NCI-H1694 (cell line): ENCODE measurements around the gene OR13H1.
"Not testable (repeated sequence)": the region's sequence is repeated elsewhere in the genome, so short reads cannot be mapped to it uniquely, and the experiment has no call there.

Source experiments
- DNase-seq: peaks from one replicate; lab custom pipeline; 2025; lab: John Stamatoyannopoulos, UW

Gene OR13H1, protein sequence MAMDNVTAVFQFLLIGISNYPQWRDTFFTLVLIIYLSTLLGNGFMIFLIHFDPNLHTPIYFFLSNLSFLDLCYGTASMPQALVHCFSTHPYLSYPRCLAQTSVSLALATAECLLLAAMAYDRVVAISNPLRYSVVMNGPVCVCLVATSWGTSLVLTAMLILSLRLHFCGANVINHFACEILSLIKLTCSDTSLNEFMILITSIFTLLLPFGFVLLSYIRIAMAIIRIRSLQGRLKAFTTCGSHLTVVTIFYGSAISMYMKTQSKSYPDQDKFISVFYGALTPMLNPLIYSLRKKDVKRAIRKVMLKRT

DNA sequence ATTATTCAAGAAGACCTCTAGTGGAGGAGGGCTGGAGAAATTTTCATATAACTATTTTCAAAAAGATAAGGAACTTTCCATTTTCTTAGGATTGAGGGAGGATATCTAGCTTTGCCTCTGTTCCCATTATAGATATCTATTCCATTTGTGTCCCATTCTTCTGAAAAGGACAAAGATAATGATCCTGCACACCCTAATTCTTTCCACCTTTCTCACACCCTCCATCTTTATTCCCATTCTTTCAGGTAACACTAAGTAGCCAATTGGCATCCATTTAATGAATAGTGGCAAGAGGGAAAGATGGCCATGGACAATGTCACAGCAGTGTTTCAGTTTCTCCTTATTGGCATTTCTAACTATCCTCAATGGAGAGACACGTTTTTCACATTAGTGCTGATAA, at the start of gene OR13H1:
OR13H1 (plus strand) TSS at position 301 of the 400 bp plus-strand sequence; CDS start at position 301, 0 bp downstream.
- DNase-seq, result no peak

DNA sequence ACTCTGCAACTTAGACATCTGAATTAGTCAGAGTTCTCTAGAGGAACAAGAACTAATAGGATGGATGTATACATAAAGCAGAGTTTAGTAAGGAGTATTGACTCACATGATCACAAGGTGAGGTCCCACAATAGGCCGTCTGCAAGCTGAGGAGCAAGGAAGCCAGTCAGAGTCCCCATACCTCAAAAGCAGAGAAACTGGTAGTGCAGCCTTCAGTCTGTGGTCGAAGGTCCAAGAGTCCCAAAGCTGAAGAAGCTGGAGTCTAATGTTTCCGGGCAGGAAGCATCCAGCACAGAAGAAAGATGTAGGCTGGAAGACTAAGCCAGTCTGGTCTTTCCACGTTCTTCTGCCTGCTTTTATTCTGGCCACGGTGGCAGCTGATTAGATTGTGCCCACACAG, 42.3 kb upstream of the OR13H1 start:
- not testable (repeated sequence) for DNase-seq

DNA sequence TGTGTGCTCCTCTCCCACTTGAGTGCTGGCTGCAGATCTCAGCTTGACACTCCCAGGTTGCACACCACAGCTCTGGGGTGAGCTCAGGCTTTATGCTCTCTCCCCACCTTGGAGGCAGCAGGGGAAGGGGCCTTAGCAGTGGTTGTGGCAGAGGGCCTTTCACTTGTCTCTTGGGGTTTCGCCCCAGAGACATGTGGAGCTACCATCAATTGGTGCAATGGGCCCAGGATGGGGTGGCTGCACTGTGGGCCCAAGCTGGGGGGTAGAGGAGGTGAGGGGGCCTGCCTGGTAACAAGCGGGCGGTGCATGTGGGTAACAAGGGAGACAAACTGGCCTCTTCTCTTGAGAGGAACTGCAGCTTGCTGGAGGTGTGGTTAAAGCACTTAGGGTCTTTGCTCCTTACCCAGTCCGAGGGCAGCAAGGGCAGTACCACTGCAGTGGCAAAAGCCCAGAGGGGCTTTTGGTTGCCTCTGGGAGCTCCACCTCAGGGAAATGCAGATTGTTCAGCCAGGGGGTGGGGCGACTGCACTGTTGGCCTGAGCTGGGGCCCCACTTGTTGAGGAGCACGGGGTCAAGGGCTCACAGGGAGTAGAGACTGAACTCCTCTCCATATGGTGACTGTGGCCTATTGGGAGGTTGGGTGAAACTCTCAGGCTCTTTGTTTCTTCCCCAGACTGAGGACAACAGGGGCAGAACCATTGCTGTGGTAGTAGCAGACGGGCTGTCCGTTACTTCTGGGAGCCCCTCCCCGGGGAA, 30.5 kb upstream of the OR13H1 start:
- DNase-seq, result no peak

DNA sequence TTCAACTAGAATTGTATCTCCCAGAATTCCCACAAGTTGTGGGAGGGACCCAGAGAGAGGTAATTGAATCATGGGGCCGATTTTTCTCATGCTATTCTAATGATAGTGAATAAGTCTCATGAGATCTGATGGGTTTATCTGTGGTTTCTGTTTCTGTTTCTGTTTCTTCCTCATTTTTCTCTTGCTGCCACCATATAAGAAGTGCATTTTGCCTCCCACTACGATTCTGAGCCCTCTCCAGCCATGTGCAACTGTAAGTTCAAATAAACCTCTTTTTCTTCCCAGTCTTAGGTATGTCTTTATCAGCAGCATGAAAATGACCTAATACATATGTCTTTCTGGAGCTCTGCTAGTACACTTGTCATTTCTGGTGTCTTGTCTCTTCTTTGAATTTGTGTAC, 22.1 kb upstream of the OR13H1 start:
- DNase-seq, result no peak

DNA sequence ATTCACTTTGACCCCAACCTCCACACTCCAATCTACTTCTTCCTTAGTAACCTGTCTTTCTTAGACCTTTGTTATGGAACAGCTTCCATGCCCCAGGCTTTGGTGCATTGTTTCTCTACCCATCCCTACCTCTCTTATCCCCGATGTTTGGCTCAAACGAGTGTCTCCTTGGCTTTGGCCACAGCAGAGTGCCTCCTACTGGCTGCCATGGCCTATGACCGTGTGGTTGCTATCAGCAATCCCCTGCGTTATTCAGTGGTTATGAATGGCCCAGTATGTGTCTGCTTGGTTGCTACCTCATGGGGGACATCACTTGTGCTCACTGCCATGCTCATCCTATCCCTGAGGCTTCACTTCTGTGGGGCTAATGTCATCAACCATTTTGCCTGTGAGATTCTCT, 344 bp downstream of the OR13H1 start:
- no peak for DNase-seq

DNA sequence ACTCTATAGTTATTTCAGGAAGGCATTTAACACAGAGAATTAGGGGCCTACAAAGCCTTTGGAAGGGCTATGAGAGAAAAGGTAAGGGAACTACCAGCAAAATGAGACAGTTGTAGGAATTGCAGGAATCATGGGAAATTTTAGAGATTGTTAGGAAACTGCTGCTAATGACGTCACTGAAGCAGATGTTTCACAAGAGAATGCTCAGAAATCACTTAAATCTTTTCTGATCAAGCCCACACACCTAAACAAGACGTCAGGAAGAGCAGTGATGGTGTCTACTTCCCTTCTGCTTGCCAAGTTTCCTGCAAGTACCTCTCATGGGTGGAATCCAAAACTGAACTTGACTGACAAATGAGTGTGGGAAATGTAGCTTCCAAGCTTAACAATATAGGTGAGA, 5.1 kb downstream of the OR13H1 start:
- DNase-seq, result no peak

DNA sequence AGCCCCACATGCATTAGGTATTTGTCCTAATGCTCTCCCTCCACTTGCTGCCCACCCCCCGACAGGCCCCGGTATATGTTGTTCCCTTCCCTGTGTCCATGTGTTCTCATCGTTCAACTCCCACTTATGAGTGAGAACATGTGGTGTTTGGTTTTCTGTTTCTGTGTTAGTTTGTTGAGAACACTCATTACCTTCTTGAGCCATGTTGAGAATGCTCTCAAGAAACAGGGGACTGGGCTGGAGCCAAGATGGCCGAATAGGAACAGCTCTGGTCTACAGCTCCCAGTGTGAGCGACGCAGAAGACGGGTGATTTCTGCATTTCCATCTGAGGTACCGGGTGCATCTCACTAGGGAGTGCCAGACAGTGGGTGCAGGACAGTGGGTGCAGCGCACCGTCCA, 8.6 kb downstream of the OR13H1 start:
- DNase-seq, result not testable (repeated sequence)

DNA sequence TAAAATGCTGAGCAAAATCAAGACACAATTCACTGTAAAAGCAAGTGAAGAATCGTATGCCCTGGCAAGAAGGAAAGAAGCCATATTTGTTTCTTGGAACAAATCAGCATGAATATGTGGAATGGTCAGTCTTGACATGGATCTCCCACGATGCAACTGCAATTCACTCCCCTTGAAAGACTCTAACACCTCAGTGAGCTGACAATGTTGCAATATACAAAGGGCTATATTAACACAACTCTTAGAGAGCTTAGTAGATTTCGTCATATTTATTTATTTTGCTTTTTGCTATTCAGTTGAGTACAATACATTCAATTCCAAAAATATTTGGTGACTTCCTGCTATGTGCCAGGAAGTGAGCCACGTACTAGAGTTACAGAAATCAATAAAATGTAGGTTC, 14.7 kb downstream of the OR13H1 start:
- DNase-seq, result no peak

DNA sequence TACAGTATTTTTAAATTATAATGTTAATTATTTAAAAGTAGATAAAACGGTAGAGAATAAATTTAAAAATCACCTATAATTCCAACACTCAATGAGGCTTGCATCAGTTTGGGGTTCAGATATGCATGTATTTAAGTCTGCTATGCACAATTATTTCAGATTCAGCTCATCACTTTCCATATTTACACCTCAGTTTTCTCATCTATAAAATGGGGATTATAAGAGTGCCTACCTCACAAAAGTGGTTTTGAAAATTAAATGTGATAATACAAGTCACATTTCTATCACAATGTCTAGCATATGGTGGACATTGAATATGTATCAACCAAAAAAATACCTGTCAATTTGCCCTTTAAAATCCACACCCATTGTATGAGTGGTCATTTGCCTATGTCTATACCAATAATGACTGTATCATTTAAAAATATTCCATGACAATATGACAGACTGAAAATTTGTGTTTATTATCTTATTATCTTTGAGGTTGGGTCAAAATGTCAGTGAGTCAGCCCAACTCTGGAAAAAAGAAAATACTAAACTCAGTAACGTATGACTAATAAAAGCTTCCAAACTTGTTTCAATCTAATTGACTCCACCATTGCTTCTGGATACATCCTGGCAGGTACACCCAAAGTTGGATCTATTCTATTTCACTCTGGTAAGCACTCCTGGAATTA, 20.8 kb downstream of the OR13H1 start:
- no peak for DNase-seq

DNA sequence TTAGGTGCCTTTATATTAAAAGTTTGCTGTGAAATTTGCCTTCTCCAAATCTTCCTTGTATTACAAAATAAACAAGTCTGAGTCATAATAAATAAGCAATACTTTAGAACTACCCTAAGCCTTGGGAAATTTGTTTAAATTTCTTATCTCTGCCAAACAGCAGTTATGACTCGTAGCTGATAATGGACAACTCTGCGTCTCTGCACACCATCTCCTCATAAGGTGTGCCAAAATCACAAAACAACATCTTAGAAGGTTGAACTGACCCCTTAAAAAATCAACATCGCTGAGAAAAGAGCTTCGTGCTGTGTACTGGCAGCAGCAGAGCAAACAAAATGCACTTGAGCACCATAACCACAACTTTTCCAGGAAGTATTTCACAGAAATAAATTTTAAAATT, 22.0 kb downstream of the OR13H1 start:
- DNase-seq, result no peak

DNA sequence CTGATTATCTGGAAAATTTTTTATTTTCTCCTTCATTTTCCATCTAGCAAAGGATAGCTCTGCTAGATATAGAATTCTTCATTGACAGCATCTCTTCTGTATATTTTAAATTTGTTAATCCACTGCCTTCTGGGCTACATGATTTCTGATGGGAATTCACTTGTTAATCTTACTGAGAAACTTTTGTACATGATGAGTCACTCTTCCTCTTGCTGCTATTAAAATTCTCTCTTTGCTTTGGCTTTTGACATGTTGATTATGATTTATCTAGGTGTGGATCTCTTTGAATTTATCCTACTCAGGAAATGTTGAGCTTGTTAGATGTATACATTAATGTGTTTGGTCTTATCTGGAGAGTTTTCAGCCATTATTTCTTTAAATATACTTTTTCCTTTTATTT, 27.5 kb downstream of the OR13H1 start:
- DNase-seq, result no peak

DNA sequence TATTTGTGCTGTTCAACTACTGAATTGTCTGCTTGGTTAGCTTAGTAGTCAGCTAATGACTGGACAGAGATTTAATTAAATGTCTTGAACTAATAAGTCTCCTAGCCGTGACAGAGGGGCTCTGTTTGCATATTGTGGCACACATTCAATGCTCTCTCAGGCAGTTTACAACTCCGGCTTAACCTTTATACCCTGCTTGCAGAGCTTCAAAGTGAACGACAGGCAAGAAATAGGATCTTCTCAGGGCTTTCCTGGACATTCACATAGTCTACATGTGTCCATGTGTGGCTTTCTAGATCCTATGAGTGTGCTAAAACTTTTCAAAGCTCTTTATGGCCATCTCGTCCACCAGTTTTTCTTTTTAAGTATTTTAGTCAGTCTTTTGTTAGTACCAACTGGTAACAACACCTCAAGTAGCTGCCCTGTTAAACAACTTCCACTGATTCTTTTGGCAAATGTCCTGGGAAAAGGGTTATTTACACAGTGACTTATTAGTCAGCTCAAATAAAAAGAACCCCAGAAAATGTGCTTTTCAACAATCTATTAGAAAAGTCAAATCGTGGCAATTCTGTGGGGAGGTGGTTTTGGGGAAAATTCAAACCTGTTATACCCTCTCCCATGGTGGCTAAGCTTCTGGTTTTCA, 28.6 kb downstream of the OR13H1 start:
- no peak for DNase-seq

DNA sequence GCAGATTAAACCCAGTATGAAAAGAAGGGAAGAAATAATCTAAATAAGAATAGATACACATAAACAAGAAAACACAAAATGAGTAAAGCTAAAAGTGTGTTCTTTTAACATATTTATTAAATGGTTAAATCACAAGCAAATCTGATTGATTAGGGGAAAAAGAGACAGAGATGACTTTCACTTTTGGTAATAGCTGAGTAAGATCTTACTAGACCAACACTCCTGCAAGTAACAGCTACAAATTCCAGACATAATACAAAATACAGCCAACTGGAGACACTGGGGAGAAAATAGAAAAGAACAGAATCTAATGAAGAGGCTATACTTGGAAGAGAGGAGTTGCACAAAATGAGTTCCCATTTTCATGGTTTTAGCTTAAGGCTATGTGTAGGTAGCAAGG, 33.5 kb downstream of the OR13H1 start:
- no peak for DNase-seq

DNA sequence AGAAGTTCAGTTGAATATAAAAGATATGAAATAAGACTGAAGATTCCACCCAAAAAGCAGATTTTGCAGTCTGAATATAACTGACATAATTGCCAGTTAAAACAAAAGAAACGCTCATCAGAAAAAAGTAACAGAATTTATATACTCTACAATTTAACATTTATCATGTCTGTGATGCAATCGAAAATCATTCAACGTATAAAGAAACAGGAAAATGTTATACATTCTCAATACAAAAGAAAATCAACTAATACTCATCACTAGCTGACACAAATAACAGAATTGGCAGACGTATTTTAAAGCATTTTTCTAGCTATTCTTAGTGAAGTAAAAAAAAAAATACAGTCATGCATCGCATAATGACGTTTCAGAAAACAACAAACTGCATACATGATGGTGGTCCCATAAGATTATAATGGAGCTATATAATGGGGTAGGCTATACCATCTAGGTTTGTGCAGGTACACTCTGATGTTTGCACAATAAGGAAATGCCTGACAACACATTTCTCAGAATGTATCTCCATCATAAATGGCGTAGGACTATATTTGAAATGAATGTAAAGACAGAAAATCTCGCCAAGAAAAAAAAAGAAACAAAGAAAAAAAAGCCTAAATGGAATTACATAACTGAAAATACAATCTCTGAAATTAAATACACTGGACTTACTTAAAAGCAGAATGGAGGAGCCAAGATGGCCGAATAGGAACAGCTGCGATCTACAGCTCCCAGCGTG, 34.3 kb downstream of the OR13H1 start:
- DNase-seq, result no peak

DNA sequence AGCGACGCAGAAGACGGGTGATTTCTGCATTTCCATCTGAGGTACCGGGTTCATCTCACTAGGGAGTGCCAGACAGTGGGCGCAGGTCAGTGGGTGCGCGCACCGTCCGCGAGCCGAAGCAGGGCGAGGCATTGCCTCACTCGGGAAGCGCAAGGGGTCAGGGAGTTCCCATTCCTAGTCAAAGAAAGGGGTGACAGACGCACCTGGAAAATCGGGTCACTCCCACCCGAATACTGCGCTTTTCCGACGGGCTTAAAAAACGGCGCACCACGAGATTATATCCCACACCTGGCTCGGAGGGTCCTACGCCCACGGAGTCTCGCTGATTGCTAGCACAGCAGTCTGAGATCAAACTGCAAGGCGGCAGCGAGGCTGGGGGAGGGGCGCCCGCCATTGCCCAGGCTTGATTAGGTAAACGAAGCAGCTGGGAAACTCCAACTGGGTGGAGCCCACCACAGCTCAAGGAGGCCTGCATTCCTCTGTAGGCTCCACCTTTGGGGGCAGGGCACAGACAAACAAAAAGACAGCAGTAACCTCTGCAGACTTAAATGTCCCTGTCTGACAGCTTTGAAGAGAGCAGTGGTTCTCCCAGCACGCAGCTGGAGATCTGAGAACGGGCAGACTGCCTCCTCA, 35.0 kb downstream of the OR13H1 start:
- not testable (repeated sequence) for DNase-seq

DNA sequence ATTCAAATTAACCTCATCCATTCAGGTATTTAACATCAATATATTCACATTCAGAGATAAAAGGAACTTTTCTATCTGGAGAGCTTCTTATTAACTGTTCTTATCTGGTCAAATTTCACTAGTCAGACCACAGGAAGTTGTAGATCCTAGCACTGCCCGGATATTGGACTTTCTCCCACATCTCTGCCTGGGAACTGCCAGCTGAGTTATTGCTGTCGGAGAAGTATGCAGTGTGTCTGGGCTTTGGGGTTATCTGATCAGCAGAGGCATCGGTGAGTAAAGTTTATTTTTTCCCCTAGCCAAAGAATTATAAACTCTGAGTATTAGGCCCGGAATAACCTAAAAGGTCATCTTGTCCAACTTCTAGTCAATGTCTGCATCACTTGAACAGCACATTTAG, 45.1 kb downstream of the OR13H1 start:
- DNase-seq, result no peak
